HepG2 (cell line): ENCODE measurements around the gene DNAJA1. TPM values are rescaled to one million over a fixed set of nuclear protein-coding genes. Genes with fewer than 3 reads are reported as not detected.

Experiments
- GATAD1 ChIP-seq: IDR thresholded peaks from 2 replicates; pipeline ENCODE4 v1.6.1; 2016; ENCODE audit warnings: missing genetic modification reagents, missing compliant biosample characterization
- KAT8 ChIP-seq: IDR thresholded peaks from 2 replicates; pipeline ENCODE4 v1.6.1; 2016; ENCODE audit warnings: missing genetic modification reagents, missing compliant biosample characterization
- KLF16 ChIP-seq, 2 experiments: sonication (generic) in 1 of 2; formaldehyde crosslinking in 1 of 2; IDR thresholded peaks; 2 replicates each; pipeline versions ENCODE4 v1.6.1 to v1.8.0; 2016 to 2023; ENCODE audit warnings: missing genetic modification reagents in 2 of 2, missing compliant biosample characterization in 1 of 2
- MAFF ChIP-seq: IDR thresholded peaks from 2 replicates; pipeline ENCODE4 v1.6.1; 2011; ENCODE audit warnings: low read depth, low read length, improper control_type of control experiment
- MXI1 ChIP-seq: IDR thresholded peaks from 3 replicates; pipeline ENCODE4 v1.6.1; 2012; ENCODE audit warnings: low read depth, low read length, inconsistent platforms, borderline replicate concordance
- NCOA2 ChIP-seq: sonication (generic); formaldehyde crosslinking; IDR thresholded peaks from 2 replicates; pipeline ENCODE4 v1.8.0; 2022; ENCODE audit warnings: inconsistent platforms
- PPARG ChIP-seq: conservative IDR thresholded peaks from 2 replicates; pipeline ENCODE4 v1.6.1; 2016; ENCODE audit warnings: missing biosample characterization, missing genetic modification reagents
- SOX5 ChIP-seq: IDR thresholded peaks from 2 replicates; pipeline ENCODE4 v1.6.1; 2016; ENCODE audit warnings: borderline replicate concordance
- SP1 ChIP-seq, 2 experiments: fragments of 450-650 bp in 1 of 2; sonication (generic) in 1 of 2; formaldehyde crosslinking in 1 of 2; IDR thresholded peaks; 2 replicates each; pipeline versions ENCODE4 v1.4.0 to v1.6.1; 2016 to 2020; ENCODE audit warnings: missing genetic modification reagents in 1 of 2
- STAG1 ChIP-seq: sonication (generic); formaldehyde crosslinking; IDR thresholded peaks from 2 replicates; pipeline ENCODE4 v1.4.0; 2020; ENCODE audit warnings: missing genetic modification reagents
- TGIF2 ChIP-seq: IDR thresholded peaks from 2 replicates; pipeline ENCODE4 v1.6.1; 2016; ENCODE audit warnings: control low read depth, missing compliant biosample characterization
- ZNF331 ChIP-seq: sonication (generic); formaldehyde crosslinking; IDR thresholded peaks from 2 replicates; pipeline ENCODE4 v1.4.0; 2020; ENCODE audit warnings: missing genetic modification reagents
- ZNF543 ChIP-seq: sonication (generic); formaldehyde crosslinking; IDR thresholded peaks from 2 replicates; pipeline ENCODE4 v1.4.0; 2020; ENCODE audit warnings: mild to moderate bottlenecking, missing genetic modification reagents
- ZNF629 ChIP-seq: sonication (generic); formaldehyde crosslinking; conservative IDR thresholded peaks from 2 replicates; pipeline ENCODE4 v1.5.0; 2020; ENCODE audit warnings: missing genetic modification reagents
- ZSCAN9 ChIP-seq: IDR thresholded peaks from 2 replicates; pipeline ENCODE4 v1.6.1; 2016; ENCODE audit warnings: borderline replicate concordance
- polyA plus RNA-seq, 8 experiments: library from polyadenylated mRNA; depleted of rRNA in 3 of 8; stranded (reverse) in 7 of 8; unstranded in 1 of 8; fragments of >200 nt; fragmentation: Illumina TruSeq in 4 of 8; extraction: Trizol in 4 of 8; gene quantifications; 2 replicates each; pipeline versions ENCODE4 v1.2.1 to v1.2.3, GENCODE V29; 2011 to 2016; ENCODE audit warnings: low read depth in 4 of 8, missing spikeins in 1 of 8, mixed read lengths in 1 of 8; ENCODE audit not compliant: insufficient read depth in 1 of 8
- total RNA-seq, 5 experiments: library from RNA; depleted of rRNA; stranded (reverse); fragments of >200 nt; fragmentation: Illumina TruSeq; extraction: Trizol; gene quantifications; 2 replicates each; pipeline ENCODE4 v1.2.3, GENCODE V29; 2016; ENCODE audit warnings: low read depth in 1 of 5
- TF ChIP-seq, protein P1 (sequence below): IDR thresholded peaks from 2 replicates; pipeline ENCODE4 v1.6.1; 2016; ENCODE audit warnings: mild to moderate bottlenecking
- TF ChIP-seq, protein P2 (sequence below): sonication (generic); formaldehyde crosslinking; IDR thresholded peaks from 2 replicates; pipeline ENCODE4 v1.9.0; 2022; ENCODE audit warnings: missing genetic modification reagents, mild to moderate bottlenecking, borderline replicate concordance
- TF ChIP-seq, protein P3 (sequence below): sonication (generic); formaldehyde crosslinking; IDR thresholded peaks from 2 replicates; pipeline ENCODE4 v1.4.0; 2020; ENCODE audit warnings: missing genetic modification reagents
- TF ChIP-seq, protein P4 (sequence below), 2 experiments: sonication (generic) in 1 of 2; formaldehyde crosslinking in 1 of 2; IDR thresholded peaks; 2 replicates each; pipeline versions ENCODE4 v1.4.0 to v1.6.1; 2018 to 2020; ENCODE audit warnings: missing genetic modification reagents in 2 of 2, borderline replicate concordance in 1 of 2, low read depth in 1 of 2, mild to moderate bottlenecking in 1 of 2, missing biosample characterization in 1 of 2
- TF ChIP-seq, protein P5 (sequence below): sonication (generic); formaldehyde crosslinking; IDR thresholded peaks from 2 replicates; pipeline ENCODE4 v1.4.0; 2020; ENCODE audit warnings: missing genetic modification reagents, borderline replicate concordance

Gene DNAJA1
- total and polyA plus RNA-seq, 2 of the 13 experiments (the other 11 are each of a cell fraction or from before 2014, with no cell fraction given), result 95.9 to 306 TPM

DNA sequence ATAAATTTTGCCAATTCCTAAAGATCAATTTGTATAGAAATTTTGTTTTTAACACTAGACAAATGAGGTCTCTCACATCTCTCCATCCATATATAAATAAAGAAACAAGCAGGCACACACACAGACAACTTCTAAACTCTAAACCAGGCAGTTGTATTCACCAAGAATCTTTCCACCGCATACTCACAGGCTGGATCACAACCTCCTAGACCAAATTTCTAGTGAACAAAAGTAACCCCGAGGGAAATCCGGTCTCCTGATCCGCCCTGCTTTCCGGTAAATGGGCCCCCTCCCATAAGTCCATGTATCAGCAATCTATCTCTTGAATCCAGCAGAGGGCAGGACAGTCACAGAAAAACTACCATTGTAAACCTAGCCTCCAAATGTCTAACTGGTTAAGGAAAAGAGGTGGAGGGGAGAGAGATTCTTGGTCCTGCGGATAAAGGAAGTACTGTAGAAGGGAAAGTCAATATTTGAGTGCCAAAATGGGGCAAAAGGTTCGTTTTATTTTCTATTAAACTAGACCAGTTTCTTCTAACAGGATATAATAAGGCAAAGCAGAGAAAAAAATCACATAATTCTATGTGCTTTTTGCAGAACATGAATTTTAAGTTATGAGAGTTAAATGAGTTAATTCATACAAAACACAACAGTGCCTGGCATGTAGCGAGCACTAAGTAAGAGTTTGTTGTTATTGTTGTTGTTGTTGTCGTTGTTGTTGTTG is 56.2 kb downstream of the DNAJA1 start (continued):
- peak; percentile 25; the same call in 1 of the 3 replicates for TF ChIP-seq MXI1
- TF ChIP-seq, protein P1, sequence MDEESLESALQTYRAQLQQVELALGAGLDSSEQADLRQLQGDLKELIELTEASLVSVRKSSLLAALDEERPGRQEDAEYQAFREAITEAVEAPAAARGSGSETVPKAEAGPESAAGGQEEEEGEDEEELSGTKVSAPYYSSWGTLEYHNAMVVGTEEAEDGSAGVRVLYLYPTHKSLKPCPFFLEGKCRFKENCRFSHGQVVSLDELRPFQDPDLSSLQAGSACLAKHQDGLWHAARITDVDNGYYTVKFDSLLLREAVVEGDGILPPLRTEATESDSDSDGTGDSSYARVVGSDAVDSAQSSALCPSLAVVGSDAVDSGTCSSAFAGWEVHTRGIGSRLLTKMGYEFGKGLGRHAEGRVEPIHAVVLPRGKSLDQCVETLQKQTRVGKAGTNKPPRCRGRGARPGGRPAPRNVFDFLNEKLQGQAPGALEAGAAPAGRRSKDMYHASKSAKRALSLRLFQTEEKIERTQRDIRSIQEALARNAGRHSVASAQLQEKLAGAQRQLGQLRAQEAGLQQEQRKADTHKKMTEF (CRISPR knock-in tag), result 0 out of 2 replicates have a peak, but pooled peaks have one; percentile 40
- TF ChIP-seq KLF16 (CRISPR knock-in tag; IDR thresholded peaks at IDR 0.05), result peak in 1 of 2 experiments; percentile 31; a peak in 1 of 4 replicates
- TF ChIP-seq, protein P2, sequence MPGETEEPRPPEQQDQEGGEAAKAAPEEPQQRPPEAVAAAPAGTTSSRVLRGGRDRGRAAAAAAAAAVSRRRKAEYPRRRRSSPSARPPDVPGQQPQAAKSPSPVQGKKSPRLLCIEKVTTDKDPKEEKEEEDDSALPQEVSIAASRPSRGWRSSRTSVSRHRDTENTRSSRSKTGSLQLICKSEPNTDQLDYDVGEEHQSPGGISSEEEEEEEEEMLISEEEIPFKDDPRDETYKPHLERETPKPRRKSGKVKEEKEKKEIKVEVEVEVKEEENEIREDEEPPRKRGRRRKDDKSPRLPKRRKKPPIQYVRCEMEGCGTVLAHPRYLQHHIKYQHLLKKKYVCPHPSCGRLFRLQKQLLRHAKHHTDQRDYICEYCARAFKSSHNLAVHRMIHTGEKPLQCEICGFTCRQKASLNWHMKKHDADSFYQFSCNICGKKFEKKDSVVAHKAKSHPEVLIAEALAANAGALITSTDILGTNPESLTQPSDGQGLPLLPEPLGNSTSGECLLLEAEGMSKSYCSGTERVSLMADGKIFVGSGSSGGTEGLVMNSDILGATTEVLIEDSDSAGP (CRISPR knock-in tag), result no peak
- TF ChIP-seq ZNF543 (CRISPR knock-in tag), result 0 out of 2 replicates have a peak, but pooled peaks have one; percentile 64
- peak; percentile 56 for TF ChIP-seq MAFF
- TF ChIP-seq SOX5, result peak; percentile 21; the same call in 1 of the 2 replicates
- TF ChIP-seq GATAD1, result no peak; the same call in 1 of the 2 replicates
- 0 out of 2 replicates have a peak, but pooled peaks have one; percentile 20 for TF ChIP-seq ZNF331 (CRISPR knock-in tag)
- no peak for TF ChIP-seq SP1 (IDR thresholded peaks at IDR 0.05)
- TF ChIP-seq SP1 (CRISPR knock-in tag; IDR thresholded peaks at IDR 0.05), result no peak
- 0 out of 2 replicates have a peak, but pooled peaks have one; percentile 30 for TF ChIP-seq ZSCAN9 (CRISPR knock-in tag)
- TF ChIP-seq, protein P3, sequence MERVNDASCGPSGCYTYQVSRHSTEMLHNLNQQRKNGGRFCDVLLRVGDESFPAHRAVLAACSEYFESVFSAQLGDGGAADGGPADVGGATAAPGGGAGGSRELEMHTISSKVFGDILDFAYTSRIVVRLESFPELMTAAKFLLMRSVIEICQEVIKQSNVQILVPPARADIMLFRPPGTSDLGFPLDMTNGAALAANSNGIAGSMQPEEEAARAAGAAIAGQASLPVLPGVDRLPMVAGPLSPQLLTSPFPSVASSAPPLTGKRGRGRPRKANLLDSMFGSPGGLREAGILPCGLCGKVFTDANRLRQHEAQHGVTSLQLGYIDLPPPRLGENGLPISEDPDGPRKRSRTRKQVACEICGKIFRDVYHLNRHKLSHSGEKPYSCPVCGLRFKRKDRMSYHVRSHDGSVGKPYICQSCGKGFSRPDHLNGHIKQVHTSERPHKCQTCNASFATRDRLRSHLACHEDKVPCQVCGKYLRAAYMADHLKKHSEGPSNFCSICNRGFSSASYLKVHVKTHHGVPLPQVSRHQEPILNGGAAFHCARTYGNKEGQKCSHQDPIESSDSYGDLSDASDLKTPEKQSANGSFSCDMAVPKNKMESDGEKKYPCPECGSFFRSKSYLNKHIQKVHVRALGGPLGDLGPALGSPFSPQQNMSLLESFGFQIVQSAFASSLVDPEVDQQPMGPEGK (CRISPR knock-in tag), result peak; percentile 56; the same call in 1 of the 2 replicates
- peak; percentile 71 for TF ChIP-seq ZNF629 (CRISPR knock-in tag)
- peak; percentile 59; the same call in 1 of the 2 replicates for TF ChIP-seq KAT8 (CRISPR knock-in tag)
- TF ChIP-seq, protein P4, sequence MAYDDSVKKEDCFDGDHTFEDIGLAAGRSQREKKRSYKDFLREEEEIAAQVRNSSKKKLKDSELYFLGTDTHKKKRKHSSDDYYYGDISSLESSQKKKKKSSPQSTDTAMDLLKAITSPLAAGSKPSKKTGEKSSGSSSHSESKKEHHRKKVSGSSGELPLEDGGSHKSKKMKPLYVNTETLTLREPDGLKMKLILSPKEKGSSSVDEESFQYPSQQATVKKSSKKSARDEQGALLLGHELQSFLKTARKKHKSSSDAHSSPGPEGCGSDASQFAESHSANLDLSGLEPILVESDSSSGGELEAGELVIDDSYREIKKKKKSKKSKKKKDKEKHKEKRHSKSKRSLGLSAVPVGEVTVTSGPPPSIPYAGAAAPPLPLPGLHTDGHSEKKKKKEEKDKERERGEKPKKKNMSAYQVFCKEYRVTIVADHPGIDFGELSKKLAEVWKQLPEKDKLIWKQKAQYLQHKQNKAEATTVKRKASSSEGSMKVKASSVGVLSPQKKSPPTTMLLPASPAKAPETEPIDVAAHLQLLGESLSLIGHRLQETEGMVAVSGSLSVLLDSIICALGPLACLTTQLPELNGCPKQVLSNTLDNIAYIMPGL (CRISPR knock-in tag; IDR thresholded peaks at IDR 0.05; ENCODE audit: borderline replicate concordance in 1 of 2, low read depth in 1 of 2), result peak in 1 of 2 experiments; percentile 45; a peak in 2 of 4 replicates
- TF ChIP-seq STAG1 (CRISPR knock-in tag), result peak; percentile 98
- peak; percentile 27; the same call in 1 of the 2 replicates for TF ChIP-seq PPARG (CRISPR knock-in tag)
- TF ChIP-seq, protein P5, sequence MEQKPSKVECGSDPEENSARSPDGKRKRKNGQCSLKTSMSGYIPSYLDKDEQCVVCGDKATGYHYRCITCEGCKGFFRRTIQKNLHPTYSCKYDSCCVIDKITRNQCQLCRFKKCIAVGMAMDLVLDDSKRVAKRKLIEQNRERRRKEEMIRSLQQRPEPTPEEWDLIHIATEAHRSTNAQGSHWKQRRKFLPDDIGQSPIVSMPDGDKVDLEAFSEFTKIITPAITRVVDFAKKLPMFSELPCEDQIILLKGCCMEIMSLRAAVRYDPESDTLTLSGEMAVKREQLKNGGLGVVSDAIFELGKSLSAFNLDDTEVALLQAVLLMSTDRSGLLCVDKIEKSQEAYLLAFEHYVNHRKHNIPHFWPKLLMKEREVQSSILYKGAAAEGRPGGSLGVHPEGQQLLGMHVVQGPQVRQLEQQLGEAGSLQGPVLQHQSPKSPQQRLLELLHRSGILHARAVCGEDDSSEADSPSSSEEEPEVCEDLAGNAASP, result 0 out of 2 replicates have a peak, but pooled peaks have one; percentile 9
- TF ChIP-seq NCOA2 (CRISPR knock-in tag), result 0 out of 2 replicates have a peak, but pooled peaks have one; percentile 26
- no peak for TF ChIP-seq TGIF2 (CRISPR knock-in tag)
